Activated B cell treated with CpG ODN at 0.5 μM for 24 hours (primary cell): ENCODE measurements around the gene R3HDM2. TPM values are rescaled to one million over a fixed set of nuclear protein-coding genes. Genes with fewer than 3 reads are reported as not detected.

Experiments used
- ATAC-seq: fragments of 200-7000 bp; cut with Tn5 transposase; one replicate; pipeline ENCODE4 v1.10.0; 2021; ENCODE audit warnings: low read depth, mild to moderate bottlenecking, moderate library complexity
- CTCF ChIA-PET: fragments of 350-600 bp; sonication (Branson Sonifier 250); formaldehyde crosslinking; loops from one replicate; lab custom pipeline; 2021; ENCODE audit warnings: antibody characterized with exemption; lab: Charles Lee
- POLR2A ChIA-PET: fragments of 350-600 bp; sonication (Branson Sonifier 250); formaldehyde crosslinking; loops from one replicate; lab custom pipeline; 2021; ENCODE audit warnings: antibody characterized with exemption; lab: Charles Lee
- DNase-seq: peaks from one replicate; pipeline ENCODE4 v3.0.0; 2022
- H3K27ac Mint-ChIP-seq: one replicate; pipeline ENCODE4 v1.8.0; 2020; ENCODE audit warnings: mixed read lengths
- H3K27me3 Mint-ChIP-seq: one replicate; pipeline ENCODE4 v1.8.0; 2021; ENCODE audit warnings: mixed read lengths
- H3K36me3 Mint-ChIP-seq: one replicate; pipeline ENCODE4 v1.8.0; 2021; ENCODE audit warnings: low read depth, mixed read lengths
- H3K4me1 Mint-ChIP-seq: one replicate; pipeline ENCODE4 v1.8.0; 2021; ENCODE audit warnings: mixed read lengths
- H3K4me3 Mint-ChIP-seq: one replicate; pipeline ENCODE4 v1.8.0; 2020; ENCODE audit warnings: mild to moderate bottlenecking, mixed read lengths
- H3K9me3 Mint-ChIP-seq: one replicate; pipeline ENCODE4 v1.8.0; 2020; ENCODE audit warnings: mixed read lengths
- CTCF ChIP-seq: fragments of 200-600 bp; IDR thresholded peaks from one replicate; pipeline ENCODE4 v1.8.0; 2022; ENCODE audit warnings: antibody characterized with exemption, mild to moderate bottlenecking
- intact Hi-C: fragments of 100-400 bp; cut with micrococcal nuclease; formaldehyde crosslinking; loops from one replicate; pipeline ENCODE4 v1.15.1; 2024
- total RNA-seq: library from RNA; stranded (reverse); gene quantifications from 2 replicates; pipeline ENCODE4 v1.2.3, GENCODE V29; 2022

R3HDM2 gene
- total RNA-seq, 1 donor from 2014 or later, result 75.6 TPM

- peak; percentile 3 for ATAC-seq
- peaks cover 73% of the 10 kb centered on the region for H3K4me1 Mint-ChIP-seq
- no peaks in the 10 kb centered on the region for H3K36me3 Mint-ChIP-seq
- ChIA-PET POLR2A (interaction anchor here (0.6 to 8.9 kb wide), 6 partner anchors 9 to 263 kb away, joined by 3 to 175 read pairs (median 7); partner anchors contain the start of genes ARHGAP9 and SHMT2), CTCF (interaction anchor here (8.8 kb wide), 1 partner anchor 19 kb away, joined by 390 read pairs; the partner anchor contains the start of gene SHMT2)
- peaks cover 42% of the 10 kb centered on the region for H3K27me3 Mint-ChIP-seq
- no peak for TF ChIP-seq CTCF
- peak overlapping the region; percentile 79 for H3K27ac Mint-ChIP-seq
- DNase-seq, result no peak
- intact Hi-C loops, result loop anchor here (1.0 kb wide), 2 partner anchors 8 to 12 kb away; partner anchors contain the start of gene SHMT2
- no peaks in the 10 kb centered on the region for H3K9me3 Mint-ChIP-seq
- H3K4me3 Mint-ChIP-seq, result peak overlapping the region; percentile 86
These were observed 213.6 kb downstream of the R3HDM2 start for GRCh38 chr12:57216921-57217879.

GRCh38 chr12:57216014-57216911 lies 214.6 kb downstream of the R3HDM2 start, which contains the start of gene NXPH4:
Gene NXPH4, plus strand, starts transcription at chr12:57216794. Its CDS starts 176 bp downstream, at chr12:57216970.
- Mint-ChIP-seq H3K27me3 (peaks cover 33% of the 10 kb centered on the region), H3K27ac (peak within 1 kb of the TSS; percentile 81), H3K4me1 (peaks cover 66% of the 10 kb centered on the region), H3K9me3 (no peaks in the 10 kb centered on the region), H3K4me3 (peak within 1 kb of the TSS; percentile 86), H3K36me3 (no peaks in the 10 kb centered on the region)
- DNase-seq (peak; percentile 67), ATAC-seq (peak; percentile 47)
- intact Hi-C loops, result loop anchor here (1.0 kb wide), 1 partner anchor 13 kb away; the partner anchor contains the start of gene SHMT2
- POLR2A ChIA-PET, result interaction anchor here (0.6 to 8.9 kb wide), 5 partner anchors 9 to 31 kb away, joined by 3 to 175 read pairs (median 10); partner anchors contain the start of gene SHMT2
- TF ChIP-seq CTCF, result no peak
- CTCF ChIA-PET, result interaction anchor here (2.4 to 8.8 kb wide), 2 partner anchors 8 to 20 kb away, joined by 14 to 390 read pairs; partner anchors contain the start of gene SHMT2

- peak overlapping the region; percentile 81 for H3K27ac Mint-ChIP-seq
- peak; percentile 51 for DNase-seq
- intact Hi-C loops, result loop anchor here (1.0 to 2.0 kb wide), 2 partner anchors 14 to 247 kb away; partner anchors contain the start of gene SHMT2
These were observed 215.2 kb downstream of the R3HDM2 start for GRCh38 chr12:57215668-57216013.

GRCh38 chr12:57215065-57215464 lies 215.8 kb downstream of the R3HDM2 start:
- Mint-ChIP-seq H3K36me3 (no peaks in the 10 kb centered on the region), H3K4me3 (peak overlapping the region; percentile 50), H3K27ac (peak overlapping the region; percentile 81), H3K27me3 (peaks cover 27% of the 10 kb centered on the region), H3K9me3 (no peaks in the 10 kb centered on the region), H3K4me1 (peaks cover 58% of the 10 kb centered on the region)
- no peak for TF ChIP-seq CTCF
- intact Hi-C loops, result loop anchor here (2.0 kb wide), 1 partner anchor 248 kb away; no protein-coding TSS in a partner anchor
- DNase-seq (no peak), ATAC-seq (no peak)
- POLR2A ChIA-PET, result interaction anchor here (1.2 to 8.9 kb wide), 5 partner anchors 11 to 104 kb away, joined by 3 to 175 read pairs (median 15); partner anchors contain the start of genes SHMT2 and STAT6
- CTCF ChIA-PET, result interaction anchor here (0.6 to 8.8 kb wide), 5 partner anchors 9 to 238 kb away, joined by 3 to 390 read pairs (median 14); partner anchors contain the start of gene SHMT2

More at GRCh38 chr12:57215668-57216013, 215.2 kb downstream of the R3HDM2 start:
- H3K27me3 Mint-ChIP-seq, result peaks cover 27% of the 10 kb centered on the region
- no peaks in the 10 kb centered on the region for H3K9me3 Mint-ChIP-seq
- H3K4me3 Mint-ChIP-seq, result peak overlapping the region; percentile 80
- H3K4me1 Mint-ChIP-seq, result peaks cover 60% of the 10 kb centered on the region
- TF ChIP-seq CTCF, result no peak
- POLR2A ChIA-PET, result interaction anchor here (0.6 to 8.9 kb wide), 5 partner anchors 9 to 32 kb away, joined by 3 to 175 read pairs (median 10); partner anchors contain the start of gene SHMT2
- no peaks in the 10 kb centered on the region for H3K36me3 Mint-ChIP-seq
- CTCF ChIA-PET, result interaction anchor here (2.4 to 8.8 kb wide), 2 partner anchors 8 to 20 kb away, joined by 14 to 390 read pairs; partner anchors contain the start of gene SHMT2
- ATAC-seq, result peak; percentile 48
